Smooth muscle cell (in vitro differentiated cells): ENCODE measurements around the gene RTF2. TPM values are rescaled to one million over a fixed set of nuclear protein-coding genes. Genes with fewer than 3 reads are reported as not detected.
"Not testable (repeated sequence)": the region's sequence is repeated elsewhere in the genome, so short reads cannot be mapped to it uniquely, and the experiment has no call there.

Experiments used
- DNase-seq: peaks from one replicate; lab custom pipeline; 2025; ENCODE audit not compliant: unreplicated experiment; lab: John Stamatoyannopoulos, UW
- H2AFZ ChIP-seq: fragments of 200-600 bp; sonication (generic); 2 replicates; pipeline ENCODE4 v1.6.0; 2016; ENCODE audit warnings: antibody characterized with exemption, low read depth, mild to moderate bottlenecking
- H3F3A ChIP-seq: fragments of 200-600 bp; sonication (generic); 2 replicates; pipeline ENCODE4 v1.6.0; 2017; ENCODE audit warnings: antibody characterized with exemption, low read depth
- H3K27ac ChIP-seq: fragments of 200-600 bp; sonication (generic); 2 replicates; pipeline ENCODE4 v1.5.1; 2016; ENCODE audit warnings: low read depth, mild to moderate bottlenecking
- H3K27me3 ChIP-seq: fragments of 200-600 bp; sonication (generic); 2 replicates; pipeline ENCODE4 v1.6.1; 2016; ENCODE audit warnings: low read depth, mild to moderate bottlenecking
- H3K36me3 ChIP-seq: fragments of 200-600 bp; sonication (generic); 2 replicates; pipeline ENCODE4 v1.5.1; 2016; ENCODE audit warnings: low read depth
- H3K4me1 ChIP-seq: fragments of 200-600 bp; sonication (generic); 2 replicates; pipeline ENCODE4 v1.5.1; 2016; ENCODE audit warnings: low read depth
- H3K4me2 ChIP-seq: fragments of 200-600 bp; sonication (generic); 2 replicates; pipeline ENCODE4 v1.6.0; 2016; ENCODE audit warnings: mild to moderate bottlenecking
- H3K4me3 ChIP-seq: fragments of 200-600 bp; sonication (generic); 2 replicates; pipeline ENCODE4 v1.5.1; 2016; ENCODE audit warnings: mild to moderate bottlenecking
- H3K79me2 ChIP-seq: fragments of 200-600 bp; sonication (generic); 2 replicates; pipeline ENCODE4 v1.6.0; 2016; ENCODE audit warnings: low read depth, mild to moderate bottlenecking
- H3K9ac ChIP-seq: fragments of 200-600 bp; sonication (generic); 2 replicates; pipeline ENCODE4 v1.6.0; 2016; ENCODE audit warnings: low read depth
- H3K9me3 ChIP-seq: fragments of 200-600 bp; sonication (generic); replicated peaks from 2 replicates; pipeline ENCODE4 v1.5.1; 2016; ENCODE audit warnings: low read depth
- H4K20me1 ChIP-seq: fragments of 200-600 bp; sonication (generic); 2 replicates; pipeline ENCODE4 v1.6.0; 2016; ENCODE audit warnings: low read depth
- CTCF ChIP-seq: fragments of 200-600 bp; sonication (generic); IDR thresholded peaks from 2 replicates; pipeline ENCODE4 v1.5.1; 2017; ENCODE audit warnings: borderline replicate concordance, mild to moderate bottlenecking, antibody characterized with exemption; ENCODE audit not compliant: insufficient read depth, poor library complexity, severe bottlenecking
- WGBS: methylation state at CpG from one replicate; pipeline ENCODE4 v1.1.7; 2016; ENCODE audit warnings: low lambda C conversion rate; 5-methylcytosine and 5-hydroxymethylcytosine counted together
- polyA plus RNA-seq: library from polyadenylated mRNA; unstranded; fragments of >200 nt; fragmentation: Nextera tagmentation; extraction: Ambion mirVana; gene quantifications from 2 replicates; pipeline ENCODE4 v1.2.1, GENCODE V29; 2016
- small RNA-seq: library from RNA; depleted of rRNA; stranded (forward); fragments of <200 nt; gene quantifications from one replicate; pipeline ENCODE3, GENCODE V24; 2014
- total RNA-seq: library from RNA; depleted of rRNA; stranded (reverse); fragments of >200 nt; gene quantifications from 2 replicates; pipeline ENCODE4 v1.2.3, GENCODE V29; 2014

The RTF2 gene
- total and polyA plus RNA-seq, 2 experiments from 2014 or later: 38.0 to 106 TPM

- H3K9me3 ChIP-seq: no peaks in the 10 kb centered on the region
- H3K4me2 ChIP-seq: no peak overlapping the region
- H3K79me2 ChIP-seq: no peaks in the 10 kb centered on the region
- no peaks in the 10 kb centered on the region for H3K4me1 ChIP-seq
- peaks cover 5% of the 10 kb centered on the region for H3F3A ChIP-seq
- TF ChIP-seq CTCF: no peak
- no peak overlapping the region for H2AFZ ChIP-seq
- H3K4me3 ChIP-seq: no peak overlapping the region
- no peak overlapping the region for H3K9ac ChIP-seq
- no peaks in the 10 kb centered on the region for H4K20me1 ChIP-seq
- H3K36me3 ChIP-seq: no peaks in the 10 kb centered on the region
- no peaks in the 10 kb centered on the region for H3K27me3 ChIP-seq
- WGBS: 80% methylated on average over 6 of the region's 6 CpGs
- no peak overlapping the region for H3K27ac ChIP-seq
- no peak for DNase-seq
Measured at GRCh38 chr20:56558968-56559367, 90.5 kb downstream of the RTF2 start.

- DNase-seq, H3F3A ChIP-seq, H3K27me3 ChIP-seq, H3K4me1 ChIP-seq, H2AFZ ChIP-seq, H3K27ac ChIP-seq, H3K4me2 ChIP-seq, H3K36me3 ChIP-seq, H3K79me2 ChIP-seq, H4K20me1 ChIP-seq, H3K9me3 ChIP-seq, H3K9ac ChIP-seq, H3K4me3 ChIP-seq: not testable (repeated sequence)
- 96% methylated on average over 6 of the region's 6 CpGs for whole genome bisulfite sequencing
Measured at GRCh38 chr20:56564526-56564925, 96.1 kb downstream of the RTF2 start.

GRCh38 chr20:56565511-56565910 is 97.1 kb downstream of the RTF2 start:
- H3K9ac ChIP-seq: no peak overlapping the region
- H3K27me3 ChIP-seq: no peaks in the 10 kb centered on the region

GRCh38 chr20:56566621-56567020 is 98.2 kb downstream of the RTF2 start:
- H3F3A ChIP-seq: no peaks in the 10 kb centered on the region
- no peaks in the 10 kb centered on the region for H4K20me1 ChIP-seq
- 64% methylated on average over 3 of the region's 3 CpGs for WGBS
- no peaks in the 10 kb centered on the region for H3K79me2 ChIP-seq
- peaks cover 4% of the 10 kb centered on the region for H3K4me1 ChIP-seq
- H3K27ac ChIP-seq: peak overlapping the region; percentile 34
- DNase-seq: no peak
- H3K27me3 ChIP-seq: no peaks in the 10 kb centered on the region
- no peak for TF ChIP-seq CTCF
- no peak overlapping the region for H3K4me3 ChIP-seq
- H3K9me3 ChIP-seq: no peaks in the 10 kb centered on the region
- H3K36me3 ChIP-seq: no peaks in the 10 kb centered on the region
- no peak overlapping the region for H3K4me2 ChIP-seq
- H3K9ac ChIP-seq: no peak overlapping the region
- peak overlapping the region; percentile 7 for H2AFZ ChIP-seq

More at GRCh38 chr20:56565511-56565910, 97.1 kb downstream of the RTF2 start:
- H4K20me1 ChIP-seq: no peaks in the 10 kb centered on the region
- H3F3A ChIP-seq: no peaks in the 10 kb centered on the region
- H3K4me2 ChIP-seq: no peak overlapping the region
- 84% methylated on average over 4 of the region's 4 CpGs for WGBS
- no peaks in the 10 kb centered on the region for H3K9me3 ChIP-seq
- H2AFZ ChIP-seq: no peak overlapping the region
- no peak for DNase-seq
- H3K4me1 ChIP-seq: peaks cover 4% of the 10 kb centered on the region
- no peak overlapping the region for H3K27ac ChIP-seq
- H3K4me3 ChIP-seq: no peak overlapping the region
- no peaks in the 10 kb centered on the region for H3K36me3 ChIP-seq
- TF ChIP-seq CTCF: no peak
- no peaks in the 10 kb centered on the region for H3K79me2 ChIP-seq

Small RNA genes within 50 kb of the gene (small RNA-seq; reads per million reads assigned to genes)
- gene RPL39P: not detected

Other genes starting within 250 kb of the RTF2 start
- gene MC3R, start 219.9 kb upstream of the RTF2 start, total RNA-seq: not detected in 2 replicates
- gene MC3R, start 219.9 kb upstream of the RTF2 start, polyA plus RNA-seq: not detected in 2 replicates
- gene FAM210B, start 109.7 kb upstream of the RTF2 start, total RNA-seq: 32.3 and 38.2 TPM in 2 replicates
- 32.0 and 43.7 TPM in 2 replicates for gene FAM210B, start 109.7 kb upstream of the RTF2 start, polyA plus RNA-seq
- gene AURKA, start 76.4 kb upstream of the RTF2 start, total RNA-seq: 9.2 and 12.7 TPM in 2 replicates
- gene AURKA, start 76.4 kb upstream of the RTF2 start, polyA plus RNA-seq: 13.8 and 13.9 TPM in 2 replicates
- 38.5 and 52.4 TPM in 2 replicates for gene CSTF1, start 76.0 kb upstream of the RTF2 start, total RNA-seq
- 21.6 and 27.8 TPM in 2 replicates for gene CSTF1, start 76.0 kb upstream of the RTF2 start, polyA plus RNA-seq
- gene CASS4, start 56.4 kb upstream of the RTF2 start, total RNA-seq: 0.22 TPM in 1 of 2 replicates, not detected in the other
- 0.07 and 0.34 TPM in 2 replicates for gene CASS4, start 56.4 kb upstream of the RTF2 start, polyA plus RNA-seq
- gene FAM209A, start 56.1 kb downstream of the RTF2 start, total RNA-seq: not detected in 2 replicates
- 0.35 TPM in 1 of 2 replicates, not detected in the other for gene FAM209A, start 56.1 kb downstream of the RTF2 start, polyA plus RNA-seq
- 2.6 TPM in 1 of 2 replicates, not detected in the other for gene FAM209B, start 64.6 kb downstream of the RTF2 start, total RNA-seq
- 0.27 and 1.4 TPM in 2 replicates for gene FAM209B, start 64.6 kb downstream of the RTF2 start, polyA plus RNA-seq
- gene TFAP2C, start 160.7 kb downstream of the RTF2 start, total RNA-seq: 3.4 and 5.8 TPM in 2 replicates
- 2.5 and 7.3 TPM in 2 replicates for gene TFAP2C, start 160.7 kb downstream of the RTF2 start, polyA plus RNA-seq